NCI-H345 treated with DMSO at 0.1 percent for 48 hours (cell line): ENCODE data around the gene NCF2.

ENCODE experiments used
- DNase-seq: peaks from one replicate; lab custom pipeline; 2025; ENCODE audit not compliant: unreplicated experiment; lab: John Stamatoyannopoulos, UW

The NCF2 gene

DNA sequence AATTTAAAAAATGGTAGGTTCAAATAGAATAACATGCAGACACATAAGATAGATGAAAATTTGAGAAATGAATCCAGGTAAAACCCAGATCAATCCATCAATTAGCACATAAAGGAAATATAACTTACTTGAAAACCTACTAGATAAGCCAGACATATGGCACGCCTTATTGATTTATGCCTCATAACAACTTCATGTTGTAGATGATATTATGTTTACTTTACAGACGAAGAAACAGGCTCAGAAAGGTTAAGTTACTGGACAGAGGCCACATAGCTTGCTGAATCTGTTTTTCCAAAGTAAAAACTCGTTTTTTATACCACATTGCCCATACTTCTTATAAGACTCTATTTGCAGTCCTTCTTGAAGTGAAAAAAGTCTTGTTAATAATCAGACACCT, 22.1 kb upstream of the NCF2 start:
- no peak for DNase-seq

- DNase-seq = no peak
Observed at GRCh38 chr1:183611021-183611420, 20.8 kb upstream of the NCF2 start.

GRCh38 chr1:183609759-183610452, 19.6 kb upstream of the NCF2 start:
- DNase-seq = no peak

GRCh38 chr1:183609313-183609712, 19.1 kb upstream of the NCF2 start:
- DNase-seq = no peak

DNA sequence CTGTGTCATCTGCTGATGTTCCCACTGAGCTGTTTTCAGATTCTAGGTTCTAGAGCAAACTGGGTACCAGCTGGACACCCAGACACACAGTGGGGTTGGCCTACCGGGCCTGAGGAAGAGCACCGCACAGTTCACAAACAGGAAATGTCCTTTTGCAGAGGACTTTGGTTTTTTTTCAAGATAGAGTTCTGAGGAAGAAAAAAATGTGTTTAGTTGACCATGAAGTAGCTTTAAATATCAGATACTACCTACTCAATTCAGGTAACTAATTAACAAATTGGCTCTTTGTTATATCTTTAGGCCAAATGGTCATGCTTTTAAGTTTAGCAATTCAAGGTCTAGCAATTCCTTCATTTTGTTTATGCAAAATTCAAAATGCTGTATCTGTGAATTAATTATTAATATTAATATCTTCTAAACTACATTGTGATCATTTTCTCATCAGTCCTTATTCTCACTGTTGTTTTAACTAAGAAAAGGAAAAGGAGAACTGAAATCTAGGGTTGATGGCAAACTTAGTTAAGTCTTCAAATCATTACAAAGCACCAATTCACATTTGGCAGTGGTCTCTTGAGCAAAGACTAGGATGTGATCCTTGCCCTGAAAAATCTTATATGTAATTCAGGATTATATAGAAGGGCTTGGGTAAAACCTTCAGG, 17.2 kb upstream of the NCF2 start:
- no peak for DNase-seq

DNA sequence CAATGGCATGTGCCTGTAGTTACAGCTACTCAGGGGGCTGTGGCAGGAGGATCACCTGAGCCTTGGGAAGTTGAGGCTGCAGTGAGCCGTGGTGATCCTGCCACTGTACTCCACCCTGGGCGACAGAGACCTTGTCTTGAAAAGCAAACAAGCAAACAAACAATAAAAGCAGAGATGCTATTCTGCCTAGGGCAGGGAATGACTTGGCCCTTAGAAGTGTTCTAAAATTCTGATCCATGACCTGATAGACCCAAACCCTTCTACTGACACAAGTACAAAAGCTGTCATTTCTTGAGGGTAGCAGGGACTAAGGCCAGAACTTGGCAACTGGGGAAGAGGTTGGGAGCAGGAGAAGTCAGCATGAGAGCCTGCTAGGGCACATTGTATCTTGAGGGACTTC, 15.6 kb upstream of the NCF2 start:
- DNase-seq = no peak

DNA sequence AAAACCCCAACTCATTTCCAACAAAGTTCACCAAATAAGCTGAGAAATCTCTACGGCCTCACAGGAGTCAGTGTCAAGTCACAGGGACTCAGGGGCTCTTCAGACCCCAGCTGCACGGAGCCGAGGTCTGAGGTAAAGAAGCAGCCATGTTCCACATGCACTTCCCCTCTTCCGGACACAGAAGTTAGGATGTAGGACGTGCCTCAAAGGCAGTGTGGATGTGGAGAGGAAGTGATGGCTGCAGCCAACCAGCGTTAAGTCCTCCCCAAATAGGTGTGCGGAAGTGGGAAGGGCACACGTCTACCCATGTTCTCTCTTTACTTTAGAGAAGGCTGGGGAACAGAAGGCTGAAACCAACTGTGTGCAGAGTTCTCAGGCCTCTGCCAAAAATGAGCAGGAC, 14.6 kb upstream of the NCF2 start:
- no peak for DNase-seq

DNA sequence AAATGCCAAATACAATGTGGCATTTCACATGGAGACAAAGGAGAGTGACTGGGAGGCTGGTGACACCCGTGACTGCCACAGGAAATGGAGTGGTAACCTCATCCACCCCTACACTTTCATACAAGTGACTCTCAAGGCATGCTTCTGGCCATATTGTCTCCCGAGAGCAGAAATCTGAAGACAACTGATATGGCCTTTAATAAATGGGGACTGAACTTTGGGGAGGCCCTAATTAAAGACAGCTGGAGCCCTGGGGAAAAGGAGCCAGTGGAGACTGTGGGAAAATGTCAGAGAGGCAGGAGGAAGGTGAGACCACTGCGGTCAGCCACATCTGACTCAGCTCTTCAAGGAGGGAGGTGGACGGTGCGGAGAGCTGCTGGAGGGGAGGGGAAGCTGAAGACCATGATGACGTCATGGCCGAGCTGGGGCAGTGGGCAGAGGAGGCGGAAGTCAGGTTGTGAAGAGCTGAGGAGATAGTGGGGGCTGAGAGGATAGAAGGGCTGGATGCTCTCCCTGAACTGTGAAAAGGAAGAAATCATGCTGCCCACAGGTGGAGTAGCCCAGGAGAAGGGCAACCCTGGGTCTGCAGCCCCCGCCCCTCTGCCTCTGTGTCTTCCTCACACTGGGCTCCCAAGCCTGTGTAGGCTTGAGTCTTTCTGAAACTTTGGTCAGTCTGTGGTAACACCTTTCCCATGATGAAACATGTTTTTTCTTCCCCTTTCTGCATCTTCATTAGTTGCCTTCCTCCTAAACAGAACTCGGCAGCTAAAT, 14.0 kb upstream of the NCF2 start:
- DNase-seq = no peak

- no peak for DNase-seq
Observed at GRCh38 chr1:183602510-183602909, 12.3 kb upstream of the NCF2 start.

GRCh38 chr1:183600634-183601033, 10.4 kb upstream of the NCF2 start:
- no peak for DNase-seq

DNA sequence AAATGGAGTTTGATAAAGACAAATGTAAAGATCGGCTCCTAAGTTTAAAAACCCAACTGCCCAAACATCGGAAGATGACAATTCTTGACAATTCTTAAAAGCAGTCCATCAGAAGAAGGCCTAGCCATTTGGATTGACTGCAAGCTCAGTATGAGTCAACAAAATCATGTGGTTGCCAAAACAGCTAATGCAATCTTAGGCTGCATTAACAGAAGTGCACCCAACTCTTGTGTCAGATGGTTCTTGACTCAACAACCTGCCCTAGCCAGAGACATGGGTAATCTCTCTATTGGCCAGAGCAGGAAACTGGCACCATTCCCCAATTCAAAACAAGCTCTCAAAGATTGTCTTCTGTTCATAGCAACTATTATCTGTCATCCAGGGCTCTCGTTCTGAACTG, 9.9 kb upstream of the NCF2 start:
- no peak for DNase-seq

GRCh38 chr1:183598386-183598785, 8.1 kb upstream of the NCF2 start:
- no peak for DNase-seq

DNA sequence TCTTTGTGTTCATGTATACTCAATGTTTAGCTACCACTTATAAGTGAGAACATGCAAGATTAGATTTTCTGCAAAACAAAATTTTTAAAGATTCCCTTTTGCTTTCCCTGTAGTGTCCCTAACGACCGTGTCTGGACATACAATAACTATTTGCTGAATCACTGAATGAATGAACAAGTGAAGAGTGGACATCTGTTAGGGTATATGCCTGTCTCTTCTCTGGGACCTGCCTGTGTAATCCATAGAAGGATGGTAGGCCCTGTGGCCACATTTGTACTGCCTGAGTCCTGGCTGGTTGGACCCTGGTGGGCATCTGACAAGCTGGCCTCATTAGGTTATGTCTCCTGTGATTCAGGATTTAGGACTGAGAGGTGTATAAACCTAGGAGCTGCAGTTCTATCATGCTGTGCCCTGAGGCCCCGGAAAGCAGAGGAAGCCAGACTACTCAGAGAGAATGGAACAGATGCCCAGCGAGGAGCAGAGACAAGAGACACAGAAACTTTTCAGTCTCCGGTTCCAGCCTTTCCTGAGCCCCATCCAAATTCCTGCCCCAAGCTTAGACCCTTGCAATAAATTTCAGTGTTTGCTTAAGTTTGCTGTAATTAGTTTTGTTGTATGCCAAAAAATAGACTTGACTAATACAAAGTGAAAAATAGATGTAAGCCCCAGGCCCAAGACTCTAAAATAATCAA, 7.5 kb upstream of the NCF2 start:
- no peak for DNase-seq

- DNase-seq = no peak
Observed at GRCh38 chr1:183596500-183596899, 6.2 kb upstream of the NCF2 start.

DNA sequence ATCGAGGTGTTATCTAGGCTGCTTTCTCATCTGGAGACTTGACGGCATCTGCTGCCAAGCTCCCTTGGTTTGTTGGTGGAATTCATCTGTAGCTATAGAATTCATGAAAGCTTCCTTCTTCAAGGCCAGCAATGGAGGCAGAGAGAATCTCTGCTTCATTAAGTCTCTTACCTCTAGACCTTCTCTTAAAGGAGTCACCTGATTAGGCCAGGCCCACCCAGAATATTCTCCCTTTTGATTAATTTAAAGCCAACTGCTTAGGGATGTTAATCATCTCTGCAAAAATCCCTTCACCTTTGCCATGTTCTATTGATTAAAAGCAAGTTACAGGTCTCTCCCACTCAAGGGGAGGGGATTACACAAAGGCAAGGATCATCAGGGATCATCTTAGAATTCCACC, 5.3 kb upstream of the NCF2 start:
- DNase-seq = no peak

GRCh38 chr1:183593356-183593755, 3.1 kb upstream of the NCF2 start:
- DNase-seq = no peak

DNA sequence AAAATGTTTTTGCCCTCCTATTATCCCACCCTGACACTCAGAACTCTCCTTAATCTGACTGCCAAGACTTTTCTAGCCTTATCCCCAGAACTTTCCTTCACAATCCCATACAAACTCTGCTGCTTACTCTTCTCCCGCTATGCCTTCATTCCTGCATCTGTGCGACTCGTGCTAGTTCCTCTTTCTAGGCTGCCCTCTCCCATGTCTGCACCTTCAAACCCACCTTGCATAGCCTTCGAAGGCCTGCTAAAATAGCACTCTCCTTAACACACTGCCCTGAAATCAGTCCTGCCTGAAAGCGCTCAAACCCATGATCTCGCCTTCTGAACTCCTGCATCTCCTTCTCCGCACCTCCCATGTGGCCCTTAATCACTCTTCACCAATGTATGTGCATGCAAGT, 2.5 kb upstream of the NCF2 start:
- no peak for DNase-seq

DNA sequence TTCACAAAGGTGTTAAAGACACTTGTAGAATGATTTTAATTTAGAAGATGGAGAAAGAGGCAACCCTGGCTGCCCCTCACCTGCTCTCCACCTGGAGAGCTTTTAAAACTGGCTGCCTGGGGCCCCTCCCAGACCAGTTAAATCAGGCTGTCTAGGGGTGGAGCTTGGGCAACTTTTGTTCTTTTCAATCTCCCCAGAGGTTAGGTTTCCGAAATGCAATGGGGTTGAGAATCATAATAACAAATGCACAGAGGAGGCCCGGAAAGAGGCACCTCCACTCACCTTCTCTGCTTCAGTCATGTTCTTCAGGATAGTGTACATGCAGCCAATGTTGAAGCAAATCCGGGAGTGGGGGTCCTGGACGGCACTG, 400 bp downstream of the NCF2 start:
- no peak for DNase-seq

DNA sequence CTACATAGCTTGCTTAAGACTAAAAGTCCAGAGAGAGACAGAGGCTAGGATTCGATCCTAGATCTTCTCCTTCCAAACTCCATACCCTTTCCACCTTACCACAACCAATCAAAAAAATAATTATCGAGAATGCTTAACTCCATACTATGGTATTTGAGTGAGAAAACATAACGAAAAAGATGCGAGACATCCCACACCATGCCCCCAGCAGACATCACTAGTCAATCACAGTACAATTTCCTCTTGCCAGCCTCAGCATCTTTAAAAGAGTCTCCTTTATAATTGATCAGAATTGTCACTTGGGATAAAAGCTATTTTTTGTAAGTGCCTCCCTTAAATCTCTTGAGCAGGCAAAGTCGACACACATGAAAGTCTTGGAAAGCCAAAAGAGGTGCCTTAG, 875 bp downstream of the NCF2 start:
- no peak for DNase-seq

DNA sequence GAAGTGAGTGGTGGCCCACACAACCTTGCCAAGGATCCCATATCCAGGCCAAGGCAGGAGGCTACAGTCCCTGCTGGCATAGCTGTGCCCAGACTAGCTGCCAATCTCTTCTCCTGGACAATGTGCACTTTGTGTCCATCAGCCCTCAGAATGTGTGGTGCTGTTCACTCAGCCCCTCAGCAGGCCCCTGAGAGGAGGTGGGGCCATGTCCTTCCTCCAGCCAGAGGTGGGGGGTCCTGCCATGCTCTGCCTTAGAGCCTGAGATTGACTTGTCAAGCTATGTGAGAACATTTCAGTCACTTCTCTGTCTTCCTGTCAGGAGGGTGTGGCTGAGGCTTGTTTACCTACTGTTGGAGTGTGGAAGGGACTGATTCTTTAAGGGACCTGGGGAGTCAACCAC, 1.4 kb downstream of the NCF2 start:
- no peak for DNase-seq

DNA sequence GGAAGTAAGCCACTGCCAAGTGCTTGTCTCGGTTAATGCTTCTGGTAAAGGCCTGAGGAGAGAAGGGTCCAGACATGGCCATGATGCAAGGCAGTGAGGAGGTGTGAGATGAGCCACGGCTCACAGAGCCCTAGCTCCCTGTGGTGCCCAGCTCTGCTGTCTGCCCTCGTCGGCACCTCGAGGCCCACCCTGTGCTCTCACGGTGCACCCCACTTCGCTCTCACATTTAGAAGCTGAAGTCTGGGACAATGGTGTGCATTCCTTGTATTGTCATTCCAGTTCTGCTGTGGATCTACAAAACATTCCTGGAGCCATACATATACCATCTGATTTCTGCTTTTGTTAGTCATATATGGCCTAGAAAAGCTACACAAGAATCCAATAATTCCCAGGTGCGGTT, 3.3 kb downstream of the NCF2 start:
- DNase-seq = no peak

GRCh38 chr1:183586455-183586854, 3.8 kb downstream of the NCF2 start:
- DNase-seq = no peak
